Liver (tissue), 3 donors: Measurements from ENCODE around the gene BRD1.

Source experiments
- YY1 ChIP-seq: IDR thresholded peaks from 2 replicates; pipeline ENCODE4 v1.6.1; 2016; ENCODE audit warnings: antibody characterized with exemption, mild to moderate bottlenecking
- TF ChIP-seq, protein P1 (sequence below): fragments of 150-350 bp; IDR thresholded peaks from 2 replicates; pipeline ENCODE4 v1.5.1; 2017; ENCODE audit warnings: improper control_type of control experiment, low read depth, low read length; ENCODE audit not compliant: missing input control
- TF ChIP-seq, protein P2 (sequence below): IDR thresholded peaks from 2 replicates; pipeline ENCODE4 v1.6.1; 2016; ENCODE audit warnings: antibody characterized with exemption
- donor health status: healthy.
- donor health status: healthy.

DNA sequence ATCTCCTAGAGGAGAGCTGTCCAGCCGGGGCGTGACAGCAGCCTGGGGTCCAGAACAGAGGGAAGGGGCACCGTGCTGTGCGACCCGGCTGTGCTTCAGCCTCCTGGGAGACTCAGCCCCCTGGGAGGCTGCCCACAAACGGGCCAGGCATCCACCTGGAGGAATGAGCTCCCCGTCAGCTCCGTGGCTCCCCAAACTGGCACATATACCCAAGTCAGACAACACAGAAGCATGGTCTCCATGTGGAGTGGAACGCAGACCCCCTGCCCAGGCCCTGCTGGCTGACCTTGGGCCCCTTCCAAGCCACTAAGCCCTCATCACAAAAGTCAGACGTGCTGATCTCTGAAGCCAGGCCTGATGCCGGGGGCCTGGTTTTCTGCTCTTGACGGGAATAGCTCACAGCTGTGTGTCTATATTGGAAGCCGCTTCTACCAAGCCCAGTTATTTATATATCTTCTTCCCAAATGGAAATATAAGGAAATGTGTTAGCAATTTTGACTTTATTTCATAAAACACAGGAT, 91.7 kb downstream of the BRD1 start:
- TF ChIP-seq, protein P1, sequence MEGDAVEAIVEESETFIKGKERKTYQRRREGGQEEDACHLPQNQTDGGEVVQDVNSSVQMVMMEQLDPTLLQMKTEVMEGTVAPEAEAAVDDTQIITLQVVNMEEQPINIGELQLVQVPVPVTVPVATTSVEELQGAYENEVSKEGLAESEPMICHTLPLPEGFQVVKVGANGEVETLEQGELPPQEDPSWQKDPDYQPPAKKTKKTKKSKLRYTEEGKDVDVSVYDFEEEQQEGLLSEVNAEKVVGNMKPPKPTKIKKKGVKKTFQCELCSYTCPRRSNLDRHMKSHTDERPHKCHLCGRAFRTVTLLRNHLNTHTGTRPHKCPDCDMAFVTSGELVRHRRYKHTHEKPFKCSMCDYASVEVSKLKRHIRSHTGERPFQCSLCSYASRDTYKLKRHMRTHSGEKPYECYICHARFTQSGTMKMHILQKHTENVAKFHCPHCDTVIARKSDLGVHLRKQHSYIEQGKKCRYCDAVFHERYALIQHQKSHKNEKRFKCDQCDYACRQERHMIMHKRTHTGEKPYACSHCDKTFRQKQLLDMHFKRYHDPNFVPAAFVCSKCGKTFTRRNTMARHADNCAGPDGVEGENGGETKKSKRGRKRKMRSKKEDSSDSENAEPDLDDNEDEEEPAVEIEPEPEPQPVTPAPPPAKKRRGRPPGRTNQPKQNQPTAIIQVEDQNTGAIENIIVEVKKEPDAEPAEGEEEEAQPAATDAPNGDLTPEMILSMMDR, result no peak
- TF ChIP-seq, protein P2, sequence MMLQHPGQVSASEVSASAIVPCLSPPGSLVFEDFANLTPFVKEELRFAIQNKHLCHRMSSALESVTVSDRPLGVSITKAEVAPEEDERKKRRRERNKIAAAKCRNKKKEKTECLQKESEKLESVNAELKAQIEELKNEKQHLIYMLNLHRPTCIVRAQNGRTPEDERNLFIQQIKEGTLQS, result no peak
- no peak for TF ChIP-seq YY1
